GM12878 (cell line): ENCODE results near the gene PTPRM. TPM values are rescaled to one million over a fixed set of nuclear protein-coding genes. Genes with fewer than 3 reads are reported as not detected.

Source experiments
- ATAC-seq: fragments of 200-7000 bp; cut with Tn5 transposase; 3 replicates; pipeline ENCODE4 v1.9.1; 2020; ENCODE audit warnings: mild to moderate bottlenecking, moderate library complexity
- BruUV-seq: library from RNA; stranded (reverse); fragments of 400-500 nt; replicated peaks from 2 replicates; lab custom pipeline; 2021; lab: Mats Ljungman, UMichigan
- CTCF ChIA-PET: fragments of 300-600 bp; sonication (Branson Sonifier 250); formaldehyde crosslinking; extraction: SDS; loops from one replicate; lab custom pipeline; 2021; ENCODE audit warnings: inconsistent platforms; lab: Yijun Ruan, JAX
- POLR2A ChIA-PET: fragments of 350-600 bp; formaldehyde crosslinking; extraction: SDS; loops from one replicate; lab custom pipeline; 2021; ENCODE audit warnings: inconsistent platforms; lab: Charles Lee
- RAD21 ChIA-PET: fragments of 300-600 bp; sonication (Branson Sonifier 250); formaldehyde crosslinking; loops from one replicate; lab custom pipeline; 2023; ENCODE audit warnings: antibody characterized with exemption; ENCODE audit not compliant: unreplicated experiment; lab: Charles Lee
- SMC1A ChIA-PET: fragments of 300-600 bp; sonication (Branson Sonifier 250); formaldehyde crosslinking; loops from one replicate; lab custom pipeline; 2023; ENCODE audit not compliant: unreplicated experiment, uncharacterized antibody; lab: Charles Lee
- DNase-seq: peaks from one replicate; pipeline ENCODE4 v3.0.0-alpha.2; 2011; ENCODE audit warnings: low read depth, low spot score
- FAIRE-seq: peaks from 3 replicates; lab custom pipeline; 2011; peaks lifted over from hg19 to GRCh38; lab: Jason Lieb, UNC
- H2AFZ ChIP-seq: 2 replicates; pipeline ENCODE4 v1.6.0; 2011; ENCODE audit warnings: low read depth, low read length, control low read depth; ENCODE audit not compliant: control insufficient read depth
- H3K27ac ChIP-seq: 2 replicates; pipeline ENCODE4 v1.5.1; 2011; ENCODE audit warnings: control low read depth; ENCODE audit not compliant: control insufficient read depth, insufficient read depth
- H3K27me3 ChIP-seq, 2 experiments: replicated peaks in 1 of 2; 2 replicates each; pipeline versions ENCODE4 v1.6.0 to v1.6.1; 2011; ENCODE audit warnings: low read length in 1 of 2; ENCODE audit not compliant: control insufficient read depth in 2 of 2, insufficient read depth in 2 of 2
- H3K36me3 ChIP-seq, 2 experiments: 2 replicates each; pipeline ENCODE4 v1.5.1; 2011; ENCODE audit warnings: low read length in 1 of 2; ENCODE audit not compliant: control insufficient read depth in 2 of 2, insufficient read depth in 2 of 2
- H3K4me1 ChIP-seq: 2 replicates; pipeline ENCODE4 v1.6.1; 2011; ENCODE audit warnings: mild to moderate bottlenecking, low read length, moderate library complexity, mixed read lengths; ENCODE audit not compliant: control insufficient read depth, insufficient read depth
- H3K4me2 ChIP-seq: 2 replicates; pipeline ENCODE4 v1.6.0; 2011; ENCODE audit warnings: control low read depth; ENCODE audit not compliant: control insufficient read depth, insufficient read depth
- H3K4me3 ChIP-seq: fragments of 200-600 bp; sonication (generic); 2 replicates; pipeline ENCODE4 v1.5.1; 2016
- H3K79me2 ChIP-seq: 2 replicates; pipeline ENCODE4 v1.6.0; 2011; ENCODE audit warnings: low read length; ENCODE audit not compliant: control insufficient read depth, insufficient read depth
- H3K9ac ChIP-seq: 2 replicates; pipeline ENCODE4 v1.8.0; 2011; ENCODE audit warnings: low read length, control low read depth, mixed read lengths; ENCODE audit not compliant: control insufficient read depth, insufficient read depth
- H3K9me3 ChIP-seq: replicated peaks from 3 replicates; pipeline ENCODE4 v1.5.1; 2011; ENCODE audit warnings: mild to moderate bottlenecking, low read length; ENCODE audit not compliant: control insufficient read depth, insufficient read depth
- H4K20me1 ChIP-seq: 2 replicates; pipeline ENCODE4 v1.6.0; 2011; ENCODE audit not compliant: control insufficient read depth, insufficient read depth
- CBX3 ChIP-seq: fragments of 200-600 bp; sonication (generic); IDR thresholded peaks from 2 replicates; pipeline ENCODE4 v1.6.1; 2016; ENCODE audit warnings: low read depth, borderline replicate concordance
- DPF2 ChIP-seq: fragments of 450-650 bp; IDR thresholded peaks from 2 replicates; pipeline ENCODE4 v1.6.1; 2017; ENCODE audit warnings: mild to moderate bottlenecking
- SPI1 ChIP-seq: IDR thresholded peaks from 2 replicates; pipeline ENCODE4 v1.6.1; 2011; ENCODE audit warnings: low read depth, mild to moderate bottlenecking, low read length, moderate library complexity, borderline replicate concordance; ENCODE audit not compliant: insufficient read depth
- YY1 ChIP-seq: IDR thresholded peaks from 2 replicates; pipeline ENCODE4 v1.6.1; 2011; ENCODE audit warnings: low read depth, mild to moderate bottlenecking, low read length
- WGBS: methylation state at CpG from one replicate; pipeline ENCODE4 v1.1.6; 2016; ENCODE audit warnings: low lambda C conversion rate; ENCODE audit not compliant: insufficient replicate concordance, insufficient coverage; ENCODE audit errors: missing lambda C conversion rate; 5-methylcytosine and 5-hydroxymethylcytosine counted together
- in situ Hi-C: fragments of 300-500 bp; cut with MboI; formaldehyde crosslinking; loops from 9 replicates; pipeline ENCODE4 v1.14.3; 2018; ENCODE audit warnings: mixed read lengths
- intact Hi-C: fragments of 100-400 bp; cut with micrococcal nuclease; formaldehyde crosslinking; loops from one replicate; pipeline ENCODE4 v1.14.2; 2022; ENCODE audit not compliant: unreplicated experiment
- polyA plus RNA-seq, 11 experiments: library from polyadenylated mRNA; depleted of rRNA in 4 of 11; unstranded in 6 of 11; stranded (reverse) in 5 of 11; fragments of >200 nt; fragmentation: Nextera tagmentation in 4 of 11; fragmentation: Illumina TruSeq in 1 of 11; extraction: Ambion mirVana in 4 of 11; extraction: Trizol in 1 of 11; gene quantifications; 1 replicate in 1 of 11; 2 replicates in 10 of 11; pipeline versions ENCODE4 v1.2.1 to v1.2.3, GENCODE V29; 2011 to 2016; ENCODE audit warnings: inconsistent platforms in 2 of 11, missing spikeins in 2 of 11, low read depth in 1 of 11
- total RNA-seq, 4 experiments: library from RNA; depleted of rRNA in 3 of 4; stranded (reverse); fragments of >200 nt in 3 of 4; fragmentation: Illumina TruSeq in 1 of 4; extraction: Trizol in 1 of 4; gene quantifications; 2 replicates each; pipeline versions ENCODE4 v1.2.1 to v1.2.3, GENCODE V29; 2013 to 2021
- TF ChIP-seq, protein P1 (sequence below): IDR thresholded peaks from 2 replicates; pipeline ENCODE4 v1.6.1; 2012; ENCODE audit warnings: low read depth, low read length, improper control_type of control experiment
- TF ChIP-seq, protein P2 (sequence below): fragments of 150-350 bp; IDR thresholded peaks from 2 replicates; pipeline ENCODE4 v1.6.1; 2014; ENCODE audit warnings: mild to moderate bottlenecking, low read depth, low read length

PTPRM gene
- total and polyA plus RNA-seq, 10 of the 15 experiments (the other 5 are each of a cell fraction or from before 2014, with no cell fraction given), result 0.07 to 22.6 (median 0.60) TPM

DNA sequence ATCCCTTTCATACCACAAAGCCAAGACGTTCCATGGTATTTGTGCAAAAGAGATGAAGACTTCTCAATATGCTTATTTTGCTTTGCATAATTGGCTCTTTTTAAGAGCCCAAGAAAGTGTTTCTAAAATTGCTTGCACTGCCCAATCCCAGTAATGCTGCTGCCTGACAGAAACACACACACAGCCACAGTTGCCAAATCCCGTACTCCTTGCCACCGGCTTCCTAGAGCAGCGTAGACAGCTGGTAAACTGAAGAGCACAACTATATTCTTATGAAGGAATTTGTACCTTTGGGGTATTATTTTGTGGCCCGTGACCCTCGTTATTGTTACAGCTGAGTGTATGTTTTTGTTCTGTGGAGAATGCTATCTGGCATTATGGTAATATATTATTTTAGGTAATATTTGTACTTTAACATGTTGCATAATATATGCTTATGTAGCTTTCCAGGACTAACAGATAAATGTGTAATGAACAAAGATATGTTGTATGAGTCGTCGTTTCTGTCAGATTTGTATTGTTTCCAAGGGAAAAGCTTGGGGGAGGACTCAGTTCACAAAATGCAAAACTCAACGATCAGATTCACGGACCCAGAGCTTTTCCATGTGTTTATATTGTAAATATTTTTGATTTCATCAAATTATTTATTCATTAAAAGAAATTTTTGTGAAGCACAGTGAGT lies 839.2 kb downstream of the PTPRM start:
- CTCF ChIA-PET, result interaction anchor here (0.6 kb wide), 1 partner anchor 45 kb away, joined by 3 read pairs; no protein-coding TSS in a partner anchor

More for the DNA sequence above, 839.2 kb downstream of the PTPRM start:
- Histone ChIP-seq H3K27me3 (no peaks in the 10 kb centered on the region; a peak in 1 of 4 replicates), H3K79me2 (no peaks in the 10 kb centered on the region), H3K9me3 (no peaks in the 10 kb centered on the region; the same call in 2 of the 3 replicates), H3K4me1 (no peaks in the 10 kb centered on the region), H3K27ac (no peak overlapping the region), H3K9ac (no peak overlapping the region), H3K36me3 (no peaks in the 10 kb centered on the region), H2AFZ (no peak overlapping the region), H3K4me3 (no peak overlapping the region), H4K20me1 (no peaks in the 10 kb centered on the region), H3K4me2 (no peak overlapping the region)
- TF ChIP-seq DPF2 (no peak), YY1 (no peak), SPI1 (no peak), CBX3 (no peak)
- TF ChIP-seq, protein P1, sequence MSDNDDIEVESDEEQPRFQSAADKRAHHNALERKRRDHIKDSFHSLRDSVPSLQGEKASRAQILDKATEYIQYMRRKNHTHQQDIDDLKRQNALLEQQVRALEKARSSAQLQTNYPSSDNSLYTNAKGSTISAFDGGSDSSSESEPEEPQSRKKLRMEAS, result no peak
- TF ChIP-seq, protein P2, sequence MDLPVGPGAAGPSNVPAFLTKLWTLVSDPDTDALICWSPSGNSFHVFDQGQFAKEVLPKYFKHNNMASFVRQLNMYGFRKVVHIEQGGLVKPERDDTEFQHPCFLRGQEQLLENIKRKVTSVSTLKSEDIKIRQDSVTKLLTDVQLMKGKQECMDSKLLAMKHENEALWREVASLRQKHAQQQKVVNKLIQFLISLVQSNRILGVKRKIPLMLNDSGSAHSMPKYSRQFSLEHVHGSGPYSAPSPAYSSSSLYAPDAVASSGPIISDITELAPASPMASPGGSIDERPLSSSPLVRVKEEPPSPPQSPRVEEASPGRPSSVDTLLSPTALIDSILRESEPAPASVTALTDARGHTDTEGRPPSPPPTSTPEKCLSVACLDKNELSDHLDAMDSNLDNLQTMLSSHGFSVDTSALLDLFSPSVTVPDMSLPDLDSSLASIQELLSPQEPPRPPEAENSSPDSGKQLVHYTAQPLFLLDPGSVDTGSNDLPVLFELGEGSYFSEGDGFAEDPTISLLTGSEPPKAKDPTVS, result no peak
- in situ Hi-C loops (no loop called here), intact Hi-C loops (no loop called here)
- no peak for ATAC-seq
- no peak for DNase-seq
- RAD21 ChIA-PET, result no interaction called here
- 15% methylated on average over 10 of the region's 10 CpGs for WGBS
- BruUV-seq, result no TSS peak
- SMC1A ChIA-PET, result interaction anchor here (1.0 kb wide), 1 partner anchor 15 kb away, joined by 3 read pairs; no protein-coding TSS in a partner anchor
- FAIRE-seq, result no peak
- POLR2A ChIA-PET, result no interaction called here
